Brain microvascular endothelial cell (primary cell): ENCODE data around the gene RAB11FIP4.

Source experiments
- DNase-seq: peaks from one replicate; pipeline ENCODE4 v3.0.0-alpha.2; 2020
- H3K27ac ChIP-seq: fragments of 250-450 bp; sonication (Bioruptor Pico); 2 replicates; pipeline ENCODE4 v1.5.1; 2020; ENCODE audit warnings: mild to moderate bottlenecking, moderate library complexity
- H3K27me3 ChIP-seq: fragments of 250-450 bp; sonication (Bioruptor Pico); replicated peaks from 2 replicates; pipeline ENCODE4 v1.5.1; 2020; ENCODE audit warnings: mild to moderate bottlenecking
- H3K36me3 ChIP-seq: fragments of 250-450 bp; sonication (Bioruptor Pico); replicated peaks from 2 replicates; pipeline ENCODE4 v1.5.1; 2020; ENCODE audit warnings: mild to moderate bottlenecking
- H3K4me3 ChIP-seq: 2 replicates; pipeline ENCODE4 v1.5.1; 2011; ENCODE audit warnings: low read depth, mild to moderate bottlenecking, control low read depth, low read length, moderate library complexity
- in situ Hi-C: cut with HindIII; loops from 2 replicates; pipeline ENCODE4 v1.10.0; 2017; ENCODE audit warnings: low sequenced_read_pairs, low pct_ligation_motif_present
- TF ChIP-seq, protein P1 (sequence below): IDR thresholded peaks from 2 replicates; pipeline ENCODE4 v1.5.1; 2011; ENCODE audit warnings: low read depth, mild to moderate bottlenecking, moderate library complexity, low read length, control low read depth, inconsistent platforms; ENCODE audit errors: missing control alignments

RAB11FIP4 gene

DNA sequence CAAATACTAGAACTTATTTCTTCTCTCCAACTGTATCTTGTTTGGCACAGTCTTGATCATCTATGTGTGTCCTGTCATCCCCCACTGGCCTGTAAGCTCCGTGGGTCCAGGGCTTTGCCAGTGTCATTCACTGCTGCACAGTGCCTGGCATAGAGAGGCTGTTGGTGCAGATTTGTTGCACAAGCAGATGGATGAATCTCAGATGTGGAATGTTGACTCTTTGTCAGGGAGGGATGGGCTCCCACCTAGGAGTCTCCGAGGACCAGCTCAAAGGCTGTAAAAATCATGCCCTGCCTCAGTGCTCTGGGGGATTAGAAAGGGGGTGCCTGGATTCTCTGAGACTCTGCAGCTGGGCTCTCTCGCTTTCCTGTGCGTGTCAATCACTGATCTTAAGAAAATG is 60.6 kb downstream of the RAB11FIP4 start:
- H3K27ac ChIP-seq: no peak overlapping the region
- H3K36me3 ChIP-seq: no peaks in the 10 kb centered on the region
- no peak for DNase-seq
- H3K27me3 ChIP-seq: peaks cover 4% of the 10 kb centered on the region
- TF ChIP-seq, protein P1, sequence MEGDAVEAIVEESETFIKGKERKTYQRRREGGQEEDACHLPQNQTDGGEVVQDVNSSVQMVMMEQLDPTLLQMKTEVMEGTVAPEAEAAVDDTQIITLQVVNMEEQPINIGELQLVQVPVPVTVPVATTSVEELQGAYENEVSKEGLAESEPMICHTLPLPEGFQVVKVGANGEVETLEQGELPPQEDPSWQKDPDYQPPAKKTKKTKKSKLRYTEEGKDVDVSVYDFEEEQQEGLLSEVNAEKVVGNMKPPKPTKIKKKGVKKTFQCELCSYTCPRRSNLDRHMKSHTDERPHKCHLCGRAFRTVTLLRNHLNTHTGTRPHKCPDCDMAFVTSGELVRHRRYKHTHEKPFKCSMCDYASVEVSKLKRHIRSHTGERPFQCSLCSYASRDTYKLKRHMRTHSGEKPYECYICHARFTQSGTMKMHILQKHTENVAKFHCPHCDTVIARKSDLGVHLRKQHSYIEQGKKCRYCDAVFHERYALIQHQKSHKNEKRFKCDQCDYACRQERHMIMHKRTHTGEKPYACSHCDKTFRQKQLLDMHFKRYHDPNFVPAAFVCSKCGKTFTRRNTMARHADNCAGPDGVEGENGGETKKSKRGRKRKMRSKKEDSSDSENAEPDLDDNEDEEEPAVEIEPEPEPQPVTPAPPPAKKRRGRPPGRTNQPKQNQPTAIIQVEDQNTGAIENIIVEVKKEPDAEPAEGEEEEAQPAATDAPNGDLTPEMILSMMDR: no peak
- no peak overlapping the region for H3K4me3 ChIP-seq
- in situ Hi-C loops: no loop called here

GRCh38 chr17:31452561-31453110 is 61.2 kb downstream of the RAB11FIP4 start:
- TF ChIP-seq, protein P1: no peak
- H3K4me3 ChIP-seq: no peak overlapping the region
- DNase-seq: no peak
- H3K36me3 ChIP-seq: no peaks in the 10 kb centered on the region
- H3K27ac ChIP-seq: no peak overlapping the region
- H3K27me3 ChIP-seq: peaks cover 4% of the 10 kb centered on the region
- in situ Hi-C loops: no loop called here

DNA sequence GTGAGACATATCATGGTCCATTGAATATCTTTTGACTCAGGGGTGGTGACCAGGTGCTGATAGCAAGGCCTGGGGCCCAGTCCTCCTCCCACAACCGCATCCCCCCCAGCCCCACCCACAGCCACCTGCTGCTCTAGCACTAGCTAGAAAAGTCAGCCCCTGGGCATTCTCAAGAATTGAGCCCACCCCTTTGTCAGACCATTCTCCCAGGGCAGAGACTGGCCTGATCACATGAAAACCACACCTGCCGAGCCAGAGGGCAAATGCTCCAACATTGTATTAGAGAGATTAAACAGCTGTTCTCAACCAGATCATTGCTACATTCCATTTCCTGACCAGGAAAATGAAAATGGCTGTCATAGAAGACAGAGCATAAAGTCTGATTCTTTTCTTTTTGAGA is 62.4 kb downstream of the RAB11FIP4 start:
- TF ChIP-seq, protein P1: no peak
- Histone ChIP-seq H3K4me3 (no peak overlapping the region), H3K36me3 (no peaks in the 10 kb centered on the region), H3K27me3 (peaks cover 4% of the 10 kb centered on the region), H3K27ac (no peak overlapping the region)
- DNase-seq: no peak
- in situ Hi-C loops: no loop called here

- Histone ChIP-seq H3K36me3 (no peaks in the 10 kb centered on the region), H3K27ac (no peak overlapping the region), H3K4me3 (no peak overlapping the region), H3K27me3 (peaks cover 4% of the 10 kb centered on the region)
- TF ChIP-seq, protein P1: no peak
- no peak for DNase-seq
- in situ Hi-C loops: no loop called here
Observed at GRCh38 chr17:31456814-31457213, 65.3 kb downstream of the RAB11FIP4 start.

- peaks cover 4% of the 10 kb centered on the region for H3K27me3 ChIP-seq
- no peaks in the 10 kb centered on the region for H3K36me3 ChIP-seq
- H3K27ac ChIP-seq: no peak overlapping the region
- in situ Hi-C loops: no loop called here
- TF ChIP-seq, protein P1: no peak
- no peak for DNase-seq
- no peak overlapping the region for H3K4me3 ChIP-seq
Observed at GRCh38 chr17:31457391-31458234, 66.1 kb downstream of the RAB11FIP4 start.
